Coronary artery (tissue), 2 donors: ENCODE data around the gene CARD8.
A peak's percentile ranks its signal among the peaks of the same experiment; 100 is the strongest.

Experiments
- DNase-seq: peaks from one replicate; pipeline ENCODE4 v3.0.0-alpha.2; 2017; ENCODE audit warnings: low spot score
- H3K27ac ChIP-seq, 2 donors: fragments of 200-600 bp; sonication (generic); one replicate each; pipeline ENCODE4 v1.5.1; 2016 to 2019
- H3K4me3 ChIP-seq: fragments of 200-600 bp; sonication (generic); 2 replicates; pipeline ENCODE4 v1.5.1; 2016; ENCODE audit warnings: mild to moderate bottlenecking, moderate library complexity
- CTCF ChIP-seq: fragments of 200-600 bp; sonication (generic); IDR thresholded peaks from one replicate; pipeline ENCODE4 v1.5.1; 2019; ENCODE audit warnings: antibody characterized with exemption

The CARD8 gene

GRCh38 chr19:48255376-48256303 lies at the start of gene CARD8:
CARD8 (minus strand) TSS chr19:48255912; CDS start chr19:48241020, 14,892 bp downstream.
- no peak for TF ChIP-seq CTCF
- Histone ChIP-seq H3K4me3 (peak within 1 kb of the TSS; percentile 71), H3K27ac (peak within 1 kb of the TSS; percentile 59 to 83)
- DNase-seq, result peak; percentile 87

- no peak for TF ChIP-seq CTCF
- H3K27ac ChIP-seq, result no peak overlapping the region
- no peak for DNase-seq
Measured at GRCh38 chr19:48303866-48304265, 48.2 kb upstream of the CARD8 start.

GRCh38 chr19:48303367-48303766 lies 47.7 kb upstream of the CARD8 start:
- no peak for DNase-seq
- no peak overlapping the region for H3K27ac ChIP-seq
- no peak for TF ChIP-seq CTCF
- no peak overlapping the region for H3K4me3 ChIP-seq

More at GRCh38 chr19:48303866-48304265, 48.2 kb upstream of the CARD8 start:
- no peak overlapping the region for H3K4me3 ChIP-seq

- DNase-seq, result no peak
- no peak for TF ChIP-seq CTCF
- no peak overlapping the region for H3K4me3 ChIP-seq
- no peak overlapping the region for H3K27ac ChIP-seq
Measured at GRCh38 chr19:48302600-48302959, 46.9 kb upstream of the CARD8 start.

- DNase-seq, result no peak
- Histone ChIP-seq H3K4me3 (no peak overlapping the region), H3K27ac (no peak overlapping the region)
- no peak for TF ChIP-seq CTCF
Measured at GRCh38 chr19:48301886-48302599, 46.3 kb upstream of the CARD8 start.

GRCh38 chr19:48297975-48298374 lies 42.3 kb upstream of the CARD8 start:
- DNase-seq, result no peak
- H3K27ac ChIP-seq, result no peak overlapping the region
- no peak overlapping the region for H3K4me3 ChIP-seq
- no peak for TF ChIP-seq CTCF
